Glutamatergic neuron (in vitro differentiated cells): ENCODE data around the gene ING3. TPM values are rescaled to one million over a fixed set of nuclear protein-coding genes. Genes with fewer than 3 reads are reported as not detected.

Source experiments
- DNase-seq: peaks from one replicate; pipeline ENCODE4 v3.0.0; 2022
- H3K27ac Mint-ChIP-seq: one replicate; pipeline ENCODE4 v1.8.0; 2020; ENCODE audit warnings: mild to moderate bottlenecking, mixed read lengths, inconsistent platforms; ENCODE audit not compliant: unreplicated experiment
- H3K27me3 Mint-ChIP-seq: one replicate; pipeline ENCODE4 v1.8.0; 2020; ENCODE audit warnings: mild to moderate bottlenecking, moderate library complexity, mixed read lengths, inconsistent platforms; ENCODE audit not compliant: unreplicated experiment
- H3K36me3 Mint-ChIP-seq: one replicate; pipeline ENCODE4 v1.8.0; 2020; ENCODE audit warnings: mild to moderate bottlenecking, mixed read lengths, inconsistent platforms; ENCODE audit not compliant: unreplicated experiment
- H3K4me1 Mint-ChIP-seq: one replicate; pipeline ENCODE4 v1.8.0; 2020; ENCODE audit warnings: mild to moderate bottlenecking, low read depth, mixed read lengths, inconsistent platforms; ENCODE audit not compliant: unreplicated experiment
- H3K4me3 Mint-ChIP-seq: one replicate; pipeline ENCODE4 v1.8.0; 2020; ENCODE audit warnings: mild to moderate bottlenecking, mixed read lengths, inconsistent platforms; ENCODE audit not compliant: unreplicated experiment
- H3K9me3 Mint-ChIP-seq: one replicate; pipeline ENCODE4 v1.8.0; 2020; ENCODE audit warnings: mild to moderate bottlenecking, moderate library complexity, mixed read lengths, inconsistent platforms; ENCODE audit not compliant: unreplicated experiment
- total RNA-seq: library from RNA; stranded (reverse); fragmentation: NEBNext Ultra II Directional; extraction: Animal tissue kit (Norgen Biotek cat#: 25700); gene quantifications from one replicate; pipeline ENCODE4 v1.2.1, GENCODE V29; 2021; ENCODE audit not compliant: unreplicated experiment
- TF ChIP-seq, protein P1 (sequence below): fragments of 200-600 bp; sonication (generic); IDR thresholded peaks from one replicate; pipeline ENCODE4 v1.5.0; 2021; ENCODE audit not compliant: partially characterized antibody, unreplicated experiment

The ING3 gene
- total RNA-seq, 1 donor from 2014 or later = 14.9 TPM

DNA sequence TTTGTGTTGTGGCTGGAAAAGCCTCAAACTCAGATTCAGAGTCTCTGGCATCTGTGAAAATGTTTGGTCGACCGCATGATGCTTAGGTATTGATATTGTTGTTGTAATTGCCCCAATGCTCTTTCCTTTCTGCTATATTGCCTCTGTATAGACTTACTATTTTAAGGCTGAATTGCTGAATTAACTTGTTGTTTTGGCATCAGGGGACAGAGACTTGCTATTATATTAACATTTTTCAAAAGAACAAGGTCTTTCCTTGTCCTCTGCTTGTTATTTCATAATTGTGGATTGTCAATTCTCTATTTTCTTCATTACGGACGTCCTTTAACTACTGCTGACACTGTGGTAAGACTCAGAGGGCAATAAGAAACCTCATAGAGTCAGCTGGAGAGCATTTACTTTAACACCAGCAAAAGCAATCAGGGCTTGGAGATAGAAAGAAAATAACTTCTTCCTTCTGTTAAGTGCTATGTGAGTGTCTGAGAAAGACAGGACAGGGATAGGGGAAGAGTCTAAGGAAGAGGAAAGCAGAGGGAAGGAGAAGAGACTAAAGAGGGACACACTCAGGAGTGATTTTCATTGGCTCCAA lies 55.5 kb downstream of the ING3 start:
- Mint-ChIP-seq H3K27me3 (no peaks in the 10 kb centered on the region), H3K4me1 (no peaks in the 10 kb centered on the region), H3K27ac (no peak overlapping the region), H3K9me3 (no peaks in the 10 kb centered on the region), H3K4me3 (no peak overlapping the region), H3K36me3 (no peaks in the 10 kb centered on the region)
- TF ChIP-seq, protein P1, sequence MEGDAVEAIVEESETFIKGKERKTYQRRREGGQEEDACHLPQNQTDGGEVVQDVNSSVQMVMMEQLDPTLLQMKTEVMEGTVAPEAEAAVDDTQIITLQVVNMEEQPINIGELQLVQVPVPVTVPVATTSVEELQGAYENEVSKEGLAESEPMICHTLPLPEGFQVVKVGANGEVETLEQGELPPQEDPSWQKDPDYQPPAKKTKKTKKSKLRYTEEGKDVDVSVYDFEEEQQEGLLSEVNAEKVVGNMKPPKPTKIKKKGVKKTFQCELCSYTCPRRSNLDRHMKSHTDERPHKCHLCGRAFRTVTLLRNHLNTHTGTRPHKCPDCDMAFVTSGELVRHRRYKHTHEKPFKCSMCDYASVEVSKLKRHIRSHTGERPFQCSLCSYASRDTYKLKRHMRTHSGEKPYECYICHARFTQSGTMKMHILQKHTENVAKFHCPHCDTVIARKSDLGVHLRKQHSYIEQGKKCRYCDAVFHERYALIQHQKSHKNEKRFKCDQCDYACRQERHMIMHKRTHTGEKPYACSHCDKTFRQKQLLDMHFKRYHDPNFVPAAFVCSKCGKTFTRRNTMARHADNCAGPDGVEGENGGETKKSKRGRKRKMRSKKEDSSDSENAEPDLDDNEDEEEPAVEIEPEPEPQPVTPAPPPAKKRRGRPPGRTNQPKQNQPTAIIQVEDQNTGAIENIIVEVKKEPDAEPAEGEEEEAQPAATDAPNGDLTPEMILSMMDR = no peak
- DNase-seq = no peak

DNA sequence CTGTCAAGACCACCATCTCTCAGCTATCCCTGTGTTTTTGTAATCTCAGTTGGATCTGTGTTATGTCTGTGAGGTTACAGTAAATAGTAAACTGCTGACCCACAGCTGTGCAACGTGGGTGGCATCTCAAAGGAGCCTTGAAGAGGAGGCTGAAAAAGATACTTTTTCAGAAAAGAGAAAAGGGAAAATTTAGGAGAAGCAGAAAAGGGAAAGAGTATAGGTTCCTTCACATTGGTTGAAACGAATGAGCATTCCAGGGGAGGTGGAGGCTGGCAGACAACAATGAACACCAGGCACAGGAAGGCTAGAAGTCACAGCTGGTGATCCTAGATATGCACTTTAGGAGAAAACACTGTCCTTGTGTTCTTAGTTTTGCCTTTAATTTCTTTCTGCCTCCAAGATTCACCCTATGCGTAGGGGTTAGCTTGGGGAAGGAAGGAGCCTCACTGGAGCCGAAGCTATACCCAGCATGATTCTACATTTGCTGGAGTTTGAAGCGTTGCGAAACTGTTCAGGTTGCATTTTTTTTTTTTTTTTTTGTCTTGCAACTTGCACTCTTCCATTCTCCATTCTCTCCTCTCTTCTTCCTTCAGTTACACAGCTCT lies 56.2 kb downstream of the ING3 start:
- Mint-ChIP-seq H3K27ac (no peak overlapping the region), H3K27me3 (no peaks in the 10 kb centered on the region), H3K4me3 (no peak overlapping the region), H3K36me3 (no peaks in the 10 kb centered on the region), H3K4me1 (no peaks in the 10 kb centered on the region), H3K9me3 (no peaks in the 10 kb centered on the region)
- no peak for DNase-seq
- TF ChIP-seq, protein P1 = no peak

DNA sequence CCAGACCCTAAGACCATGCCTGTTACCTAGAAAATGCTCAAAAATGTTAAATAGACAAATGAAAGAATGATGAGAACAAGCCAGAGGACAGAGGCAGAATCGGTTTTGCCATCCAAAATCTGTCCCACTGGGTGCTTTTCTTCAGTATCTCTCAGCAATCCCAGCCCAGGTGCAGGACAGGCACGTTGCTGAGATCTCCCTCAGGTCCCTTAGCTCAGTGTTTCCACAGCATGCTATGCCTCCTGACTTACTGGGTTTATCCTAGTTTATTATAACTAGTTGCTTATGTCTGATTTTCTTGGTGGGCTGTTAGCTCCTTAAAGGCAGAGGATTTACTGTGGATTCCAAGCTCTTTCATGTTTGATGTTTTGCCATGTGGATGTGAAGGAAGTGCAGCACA lies 58.2 kb downstream of the ING3 start:
- no peak for DNase-seq
- Mint-ChIP-seq H3K27ac (no peak overlapping the region), H3K36me3 (no peaks in the 10 kb centered on the region), H3K4me3 (no peak overlapping the region), H3K4me1 (no peaks in the 10 kb centered on the region), H3K27me3 (no peaks in the 10 kb centered on the region), H3K9me3 (no peaks in the 10 kb centered on the region)
- TF ChIP-seq, protein P1 = no peak

DNA sequence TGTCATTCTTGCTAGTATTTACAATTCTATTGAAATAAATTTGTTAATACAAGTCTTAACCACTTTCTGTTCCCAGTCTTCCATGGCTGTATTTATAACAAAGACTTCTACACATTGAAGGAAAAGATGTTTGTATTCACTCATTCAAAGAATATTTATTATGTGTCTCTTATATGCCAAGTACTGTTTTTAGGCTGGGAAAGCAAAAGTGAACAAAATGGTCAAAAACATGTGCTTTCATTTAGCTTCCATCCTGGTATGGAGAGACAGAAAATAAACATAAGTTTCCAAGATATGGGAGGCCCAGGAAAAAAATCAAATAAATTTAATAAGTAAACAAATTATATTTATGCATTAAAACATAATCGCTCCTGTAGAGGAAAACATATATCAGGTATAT lies 60.8 kb downstream of the ING3 start:
- Mint-ChIP-seq H3K27me3 (no peaks in the 10 kb centered on the region), H3K9me3 (no peaks in the 10 kb centered on the region), H3K36me3 (no peaks in the 10 kb centered on the region), H3K27ac (no peak overlapping the region), H3K4me3 (no peak overlapping the region), H3K4me1 (no peaks in the 10 kb centered on the region)
- TF ChIP-seq, protein P1 = no peak
- DNase-seq = no peak

DNA sequence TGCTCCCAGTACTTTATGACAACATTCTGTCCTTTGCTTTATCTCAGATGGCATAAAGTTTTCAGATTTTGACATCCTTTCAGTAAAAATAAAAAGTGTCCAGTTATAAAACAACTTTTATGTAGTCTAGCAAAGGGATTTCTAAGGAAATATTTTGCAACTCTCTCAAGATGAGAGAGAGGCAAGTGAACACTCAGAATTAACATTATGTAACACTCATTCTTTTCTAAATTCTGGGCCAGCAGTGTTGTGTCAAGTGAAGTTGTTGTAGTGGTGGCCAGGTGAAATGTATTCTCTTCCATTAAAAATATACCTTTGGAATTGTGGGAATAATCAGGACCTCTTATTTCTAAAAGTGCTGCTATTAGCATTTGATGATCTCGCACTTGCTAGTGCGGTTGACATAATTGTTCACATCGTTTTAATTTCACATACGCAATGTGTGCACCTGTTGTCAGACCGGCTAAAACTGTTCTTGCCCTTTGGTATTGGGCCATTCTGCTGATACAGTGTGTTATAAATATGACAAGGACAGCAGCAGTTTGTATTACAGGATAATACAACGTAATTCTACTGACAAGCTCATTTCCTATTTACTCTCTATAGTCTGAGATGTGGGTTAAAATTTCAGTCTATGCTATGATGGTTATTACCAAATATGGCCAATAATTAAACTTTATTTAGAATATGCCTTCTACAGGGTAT lies 61.7 kb downstream of the ING3 start:
- H3K36me3 Mint-ChIP-seq = no peaks in the 10 kb centered on the region
- H3K4me1 Mint-ChIP-seq = no peaks in the 10 kb centered on the region
- no peak overlapping the region for H3K4me3 Mint-ChIP-seq
- DNase-seq = no peak
- no peaks in the 10 kb centered on the region for H3K9me3 Mint-ChIP-seq
- H3K27ac Mint-ChIP-seq = no peak overlapping the region
- TF ChIP-seq, protein P1 = no peak
- no peaks in the 10 kb centered on the region for H3K27me3 Mint-ChIP-seq
